Peyer's patch (tissue), 4 donors: Measurements from ENCODE around the gene CFAP61.

Source experiments
- POLR2A ChIP-seq, 2 donors: fragments of 450-650 bp; IDR thresholded peaks; one replicate each; pipeline ENCODE4 v1.5.1; 2017; ENCODE audit warnings: antibody characterized with exemption in 2 of 2, mild to moderate bottlenecking in 2 of 2, moderate library complexity in 2 of 2
- TF ChIP-seq, protein P1 (sequence below), 6 experiments: fragments of 450-650 bp in 4 of 6; fragments of 200-600 bp in 2 of 6; sonication (generic) in 1 of 6; IDR thresholded peaks; one replicate each; pipeline ENCODE4 v1.5.1; 2017 to 2019; ENCODE audit warnings: antibody characterized with exemption in 6 of 6, mild to moderate bottlenecking in 3 of 6, moderate library complexity in 1 of 6

GRCh38 chr20:20334489-20334888, 282.2 kb downstream of the CFAP61 start:
- TF ChIP-seq, protein P1, sequence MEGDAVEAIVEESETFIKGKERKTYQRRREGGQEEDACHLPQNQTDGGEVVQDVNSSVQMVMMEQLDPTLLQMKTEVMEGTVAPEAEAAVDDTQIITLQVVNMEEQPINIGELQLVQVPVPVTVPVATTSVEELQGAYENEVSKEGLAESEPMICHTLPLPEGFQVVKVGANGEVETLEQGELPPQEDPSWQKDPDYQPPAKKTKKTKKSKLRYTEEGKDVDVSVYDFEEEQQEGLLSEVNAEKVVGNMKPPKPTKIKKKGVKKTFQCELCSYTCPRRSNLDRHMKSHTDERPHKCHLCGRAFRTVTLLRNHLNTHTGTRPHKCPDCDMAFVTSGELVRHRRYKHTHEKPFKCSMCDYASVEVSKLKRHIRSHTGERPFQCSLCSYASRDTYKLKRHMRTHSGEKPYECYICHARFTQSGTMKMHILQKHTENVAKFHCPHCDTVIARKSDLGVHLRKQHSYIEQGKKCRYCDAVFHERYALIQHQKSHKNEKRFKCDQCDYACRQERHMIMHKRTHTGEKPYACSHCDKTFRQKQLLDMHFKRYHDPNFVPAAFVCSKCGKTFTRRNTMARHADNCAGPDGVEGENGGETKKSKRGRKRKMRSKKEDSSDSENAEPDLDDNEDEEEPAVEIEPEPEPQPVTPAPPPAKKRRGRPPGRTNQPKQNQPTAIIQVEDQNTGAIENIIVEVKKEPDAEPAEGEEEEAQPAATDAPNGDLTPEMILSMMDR (IDR thresholded peaks at IDR 0.05) = no peak
- no peak for TF ChIP-seq POLR2A (IDR thresholded peaks at IDR 0.05)
